Right cardiac atrium (tissue), 5 donors: Measurements from ENCODE around the gene SYT1. TPM values are rescaled to one million over a fixed set of nuclear protein-coding genes. Genes with fewer than 3 reads are reported as not detected.

Experiments used
- ATAC-seq, 2 donors: fragments of 200-7000 bp; cut with Tn5 transposase; one replicate each; pipeline versions ENCODE4 v1.8.0 to v1.9.1; 2020; ENCODE audit warnings: moderate library complexity in 2 of 2, mild to moderate bottlenecking in 1 of 2
- DNase-seq, 3 donors: peaks; one replicate each; pipeline ENCODE4 v3.0.0-alpha.2; 2020
- H3K27ac ChIP-seq: one replicate; pipeline ENCODE4 v1.5.1; 2013; ENCODE audit warnings: mild to moderate bottlenecking, low read length, control low read depth, moderate library complexity
- H3K27me3 ChIP-seq: one replicate; pipeline ENCODE4 v1.6.1; 2013; ENCODE audit not compliant: control insufficient read depth, insufficient read depth
- H3K4me1 ChIP-seq: one replicate; pipeline ENCODE4 v1.6.1; 2013; ENCODE audit warnings: low read length; ENCODE audit not compliant: control insufficient read depth, insufficient read depth
- H3K4me3 ChIP-seq: one replicate; pipeline ENCODE4 v1.5.1; 2013; ENCODE audit warnings: low read length, control low read depth
- H3K9me3 ChIP-seq: one replicate; pipeline ENCODE4 v1.6.1; 2013; ENCODE audit warnings: low read length; ENCODE audit not compliant: control insufficient read depth
- WGBS: extraction: QIAGEN DNeasy Blood & Tissue Kit; methylation state at CpG from one replicate; pipeline ENCODE4 v1.1.7; 2013; 5-methylcytosine and 5-hydroxymethylcytosine counted together
- intact Hi-C, 4 donors: fragments of 100-400 bp; cut with DNase I; formaldehyde crosslinking; loops; one replicate each; pipeline versions ENCODE4 v1.11.0 to v1.14.0; 2022 to 2023
- polyA plus RNA-seq: library from polyadenylated mRNA; stranded (reverse); fragments of 200-250 nt; gene quantifications from one replicate; pipeline ENCODE4 v1.2.3, GENCODE V29; 2013
- total RNA-seq, 4 donors: library from RNA; stranded (reverse); fragmentation: NEBNext Ultra II Directional; extraction: Animal tissue kit (Norgen Biotek cat#: 25700); gene quantifications; one replicate each; pipeline ENCODE4 v1.2.1, GENCODE V29; 2021
- donor health status: healthy with polysubstance abuse.
- donor health status: DM: no; HTN: yes; CAD: no.
- donor health status: DM: no; HTN: no; CAD: no.
- donor health status: DM: no; HTN: yes; CAD: no; lungs with severe emphysema.
- donor health status: DM: yes; HTN: yes; CAD: no.

The SYT1 gene
- total and polyA plus RNA-seq, 5 donors: 0.20 to 0.53 (median 0.27) TPM; not detected in 1

DNA sequence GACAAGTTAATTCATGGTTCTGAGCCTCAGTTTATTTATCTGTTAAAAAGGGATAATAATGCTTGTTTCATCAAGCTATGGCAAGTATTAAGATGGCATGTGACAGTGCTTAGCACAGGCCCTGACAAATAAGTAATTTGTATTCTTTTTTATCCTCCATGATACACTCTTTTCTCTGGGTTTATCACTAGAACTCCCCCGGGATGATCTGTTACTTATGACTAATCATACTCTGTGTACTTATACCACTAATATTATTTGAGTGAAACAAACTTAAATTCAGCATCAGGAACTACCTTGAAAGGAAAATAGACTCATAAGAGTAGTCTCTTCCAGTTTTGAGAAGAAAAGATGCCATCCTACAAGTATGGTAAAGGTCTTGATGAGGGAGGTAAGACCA lies 542.4 kb downstream of the SYT1 start:
- no peak for DNase-seq
- Histone ChIP-seq H3K4me1 (no peaks in the 10 kb centered on the region), H3K9me3 (no peaks in the 10 kb centered on the region), H3K27me3 (no peaks in the 10 kb centered on the region), H3K27ac (no peak overlapping the region), H3K4me3 (no peak overlapping the region)
- ATAC-seq: no peak
- intact Hi-C loops: loop anchor here in 1 of 4 donors (10.0 kb wide), 1 partner anchor 868 kb away; no protein-coding TSS in a partner anchor
- 80% methylated on average over 1 of the region's 1 CpG for WGBS

DNA sequence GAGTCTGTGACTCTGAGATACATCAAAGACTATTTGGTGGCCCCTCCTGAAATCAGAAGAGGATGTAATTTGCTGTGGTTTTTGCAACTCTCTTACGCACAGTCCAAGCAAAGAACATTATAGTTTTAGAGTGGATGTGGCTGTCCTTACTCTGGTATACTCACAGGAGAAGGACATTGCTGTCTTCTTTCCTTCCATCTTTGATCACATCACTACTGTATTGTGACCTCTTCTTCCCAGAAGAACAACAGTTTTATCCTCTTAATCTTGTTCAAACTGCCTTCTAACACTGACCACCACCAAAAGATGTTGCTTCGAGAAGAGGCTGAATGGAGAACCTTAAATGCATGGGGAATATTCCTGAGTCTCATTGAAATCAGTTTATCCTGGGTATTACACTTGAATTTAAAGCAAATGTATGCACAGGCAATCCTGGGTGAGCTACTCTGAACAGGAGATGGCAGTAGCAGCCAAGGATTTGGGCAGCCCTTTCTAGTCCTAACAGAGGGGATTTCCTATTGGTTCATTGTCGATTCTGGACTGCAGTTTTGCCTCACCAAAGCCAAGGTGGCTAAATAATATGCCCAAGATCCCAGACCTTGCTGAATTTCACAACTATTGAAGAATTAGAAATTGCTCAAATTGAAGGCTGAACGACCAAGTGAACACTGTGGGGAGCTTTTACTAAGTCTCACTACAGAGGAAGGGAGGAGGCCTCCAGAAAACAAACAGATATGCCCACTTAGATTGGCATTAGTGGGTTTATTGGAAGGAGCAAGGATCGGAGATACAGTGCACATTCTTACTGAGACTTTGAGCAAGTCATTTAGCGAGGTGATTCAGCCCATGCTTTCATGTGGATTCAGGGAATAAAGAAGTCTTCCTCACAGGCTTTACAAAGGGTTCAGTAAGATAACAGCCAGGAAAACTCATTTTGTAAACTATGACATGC lies 543.4 kb downstream of the SYT1 start:
- H3K9me3 ChIP-seq: no peaks in the 10 kb centered on the region
- H3K4me3 ChIP-seq: no peak overlapping the region
- intact Hi-C loops: loop anchor here in 1 of 4 donors (10.0 kb wide), 1 partner anchor 867 kb away; no protein-coding TSS in a partner anchor
- H3K27me3 ChIP-seq: no peaks in the 10 kb centered on the region
- peak; percentile 37 to 61 (median 48) for DNase-seq
- peak; percentile 86 to 94 for ATAC-seq
- H3K27ac ChIP-seq: no peak overlapping the region
- no peaks in the 10 kb centered on the region for H3K4me1 ChIP-seq
- 60% methylated on average over 6 of the region's 6 CpGs for WGBS

- Histone ChIP-seq H3K27me3 (no peaks in the 10 kb centered on the region), H3K4me3 (no peak overlapping the region), H3K4me1 (no peaks in the 10 kb centered on the region), H3K27ac (no peak overlapping the region), H3K9me3 (no peaks in the 10 kb centered on the region)
- ATAC-seq: no peak
- DNase-seq: no peak
- 76% methylated on average over 3 of the region's 3 CpGs for WGBS
- intact Hi-C loops: loop anchor here in 1 of 4 donors (10.0 kb wide), 1 partner anchor 866 kb away; no protein-coding TSS in a partner anchor
These were observed 544.1 kb downstream of the SYT1 start for GRCh38 chr12:79408689-79409088.

DNA sequence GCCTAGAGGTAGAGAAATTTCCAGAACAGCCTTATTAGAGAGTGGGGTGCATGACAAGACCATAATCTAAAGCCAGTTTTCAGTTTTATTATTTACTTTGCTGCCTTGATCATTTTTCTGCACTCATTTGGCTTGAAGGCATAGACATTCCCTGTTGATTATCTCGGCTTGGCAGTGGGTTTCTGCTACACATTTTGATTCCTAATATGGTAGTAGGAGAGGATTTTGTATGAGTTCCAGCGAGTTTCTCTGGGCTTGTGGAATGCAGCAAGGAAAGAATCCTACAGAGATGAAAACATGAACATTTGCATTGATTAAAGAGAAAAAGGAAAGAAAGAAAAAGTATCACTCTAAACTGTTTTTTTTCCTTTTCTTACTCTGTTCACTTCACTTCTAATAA lies 545.0 kb downstream of the SYT1 start:
- H3K9me3 ChIP-seq: no peaks in the 10 kb centered on the region

DNA sequence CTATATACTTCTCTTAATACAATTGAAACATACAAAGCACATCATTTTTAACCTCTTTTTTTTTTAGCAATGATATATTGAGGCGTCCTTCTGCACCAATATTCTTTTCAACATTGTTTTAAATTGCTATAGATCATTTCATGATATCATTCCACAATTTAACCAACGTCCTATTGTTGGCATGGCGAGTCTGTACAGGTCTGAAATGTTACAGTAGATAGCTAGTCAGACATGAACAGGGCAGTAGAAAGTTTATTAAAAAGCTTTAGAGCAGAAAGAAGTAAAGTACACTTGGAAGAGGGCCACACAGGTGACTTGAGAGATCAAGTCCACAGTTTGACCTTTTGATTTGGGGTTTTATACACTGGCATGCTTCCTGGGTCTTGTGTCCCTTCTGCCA lies 547.2 kb downstream of the SYT1 start:
- ATAC-seq: no peak
- Histone ChIP-seq H3K27me3 (no peaks in the 10 kb centered on the region), H3K4me1 (no peaks in the 10 kb centered on the region), H3K27ac (no peak overlapping the region), H3K9me3 (no peaks in the 10 kb centered on the region), H3K4me3 (no peak overlapping the region)
- DNase-seq: no peak
- intact Hi-C loops: loop anchor here in 1 of 4 donors (10.0 kb wide), 1 partner anchor 323 kb away; no protein-coding TSS in a partner anchor
- 87% methylated on average over 3 of the region's 3 CpGs for WGBS

More for the DNA sequence above, 545.0 kb downstream of the SYT1 start:
- 27% methylated on average over 2 of the region's 2 CpGs for WGBS
- no peak for ATAC-seq
- Histone ChIP-seq H3K4me1 (no peaks in the 10 kb centered on the region), H3K27me3 (no peaks in the 10 kb centered on the region), H3K4me3 (no peak overlapping the region), H3K27ac (no peak overlapping the region)
- DNase-seq: no peak
- intact Hi-C loops: loop anchor here in 1 of 4 donors (10.0 kb wide), 1 partner anchor 865 kb away; no protein-coding TSS in a partner anchor

- Histone ChIP-seq H3K27ac (no peak overlapping the region), H3K27me3 (no peaks in the 10 kb centered on the region), H3K4me1 (no peaks in the 10 kb centered on the region), H3K4me3 (no peak overlapping the region), H3K9me3 (no peaks in the 10 kb centered on the region)
- DNase-seq (no peak), ATAC-seq (no peak)
- intact Hi-C loops: loop anchor here in 1 of 4 donors (10.0 kb wide), 1 partner anchor 321 kb away; no protein-coding TSS in a partner anchor
These were observed 549.2 kb downstream of the SYT1 start for GRCh38 chr12:79413796-79414195.

DNA sequence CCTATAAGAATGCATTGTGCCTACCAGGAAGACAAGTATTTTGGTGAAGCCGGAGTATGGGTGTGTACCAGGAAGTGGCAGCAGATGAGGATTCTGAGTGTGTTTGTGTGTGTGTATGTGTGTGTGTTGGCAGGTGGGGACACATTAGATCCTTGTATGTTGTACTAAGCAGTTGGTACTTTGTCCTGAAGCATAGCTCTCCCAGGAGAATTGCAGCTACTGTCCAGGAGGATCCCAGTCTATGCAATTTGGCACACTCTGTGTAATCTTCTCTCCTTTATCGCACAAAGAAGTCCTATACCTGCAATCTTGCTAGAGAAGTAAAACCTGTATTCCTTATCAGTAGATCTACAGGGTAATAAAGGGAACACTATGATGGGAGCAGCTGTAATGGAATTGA lies 549.7 kb downstream of the SYT1 start:
- no peaks in the 10 kb centered on the region for H3K27me3 ChIP-seq
- H3K9me3 ChIP-seq: no peaks in the 10 kb centered on the region
- no peak overlapping the region for H3K27ac ChIP-seq
- WGBS: 90% methylated on average over 2 of the region's 2 CpGs
- H3K4me3 ChIP-seq: no peak overlapping the region
- DNase-seq: no peak
- peak in 1 of 2 donors; percentile 55 for ATAC-seq
- intact Hi-C loops: loop anchor here in 1 of 4 donors (10.0 kb wide), 1 partner anchor 321 kb away; no protein-coding TSS in a partner anchor
- no peaks in the 10 kb centered on the region for H3K4me1 ChIP-seq

DNA sequence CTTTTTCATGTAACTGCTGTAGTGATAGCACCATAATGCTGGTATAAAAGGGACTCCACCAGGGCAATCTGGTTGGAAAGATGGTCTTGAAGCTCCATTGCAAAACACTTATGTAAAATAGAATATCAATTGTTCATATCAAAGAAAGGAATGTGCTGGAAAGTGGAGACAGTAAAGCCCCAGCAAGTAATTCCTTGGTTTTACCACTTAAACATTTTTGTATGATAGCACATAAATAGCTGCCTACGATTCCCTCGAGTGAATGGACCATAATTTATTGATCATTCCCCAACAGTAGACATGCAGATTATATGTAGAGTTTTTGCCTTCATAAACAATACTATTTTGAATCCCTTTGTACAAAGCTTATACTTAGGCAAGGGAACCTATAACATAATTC lies 550.7 kb downstream of the SYT1 start:
- H3K27ac ChIP-seq: no peak overlapping the region
- WGBS: 89% methylated on average over 2 of the region's 2 CpGs
- H3K4me1 ChIP-seq: no peaks in the 10 kb centered on the region
- no peak for DNase-seq
- no peak for ATAC-seq
- H3K4me3 ChIP-seq: no peak overlapping the region
- no peaks in the 10 kb centered on the region for H3K9me3 ChIP-seq
- intact Hi-C loops: loop anchor here in 1 of 4 donors (10.0 kb wide), 1 partner anchor 319 kb away; no protein-coding TSS in a partner anchor
- no peaks in the 10 kb centered on the region for H3K27me3 ChIP-seq

DNA sequence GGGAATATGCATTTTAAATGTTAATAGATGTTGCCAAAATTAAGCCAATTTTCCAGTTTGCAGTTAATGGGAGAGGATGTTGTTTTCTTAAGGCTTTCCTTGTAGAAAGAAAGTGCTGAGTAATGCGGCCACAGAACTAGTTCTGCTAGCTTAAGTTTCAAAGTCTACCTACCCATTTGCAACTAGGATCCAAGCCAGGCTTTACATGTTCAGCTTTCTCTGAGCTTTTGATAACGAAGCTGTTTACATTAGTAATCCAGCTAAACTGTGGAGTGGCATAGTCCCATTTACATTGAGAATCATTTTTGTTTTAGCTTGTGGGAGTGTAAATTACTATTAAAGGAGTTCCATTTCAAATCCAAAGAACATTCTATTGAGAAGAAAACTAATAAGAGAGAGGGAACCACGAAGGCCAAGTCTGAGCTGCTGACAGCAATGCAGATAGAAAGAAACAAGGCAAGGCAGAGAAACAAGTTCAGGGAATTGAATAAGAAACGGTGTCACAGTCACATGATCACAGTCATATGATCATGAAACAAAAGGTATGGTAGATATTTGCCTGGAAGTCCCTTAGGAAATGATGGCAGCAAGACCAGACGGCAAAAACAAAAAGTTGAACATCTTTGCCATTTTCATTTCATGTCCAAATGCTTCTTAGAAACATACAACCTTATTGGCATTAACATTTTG lies 551.3 kb downstream of the SYT1 start:
- intact Hi-C loops: loop anchor here in 1 of 4 donors (10.0 kb wide), 1 partner anchor 319 kb away; no protein-coding TSS in a partner anchor
- ATAC-seq: no peak
- no peak for DNase-seq
- Histone ChIP-seq H3K27ac (no peak overlapping the region), H3K9me3 (no peaks in the 10 kb centered on the region), H3K4me1 (no peaks in the 10 kb centered on the region), H3K27me3 (no peaks in the 10 kb centered on the region), H3K4me3 (no peak overlapping the region)
- 51% methylated on average over 5 of the region's 5 CpGs for WGBS

DNA sequence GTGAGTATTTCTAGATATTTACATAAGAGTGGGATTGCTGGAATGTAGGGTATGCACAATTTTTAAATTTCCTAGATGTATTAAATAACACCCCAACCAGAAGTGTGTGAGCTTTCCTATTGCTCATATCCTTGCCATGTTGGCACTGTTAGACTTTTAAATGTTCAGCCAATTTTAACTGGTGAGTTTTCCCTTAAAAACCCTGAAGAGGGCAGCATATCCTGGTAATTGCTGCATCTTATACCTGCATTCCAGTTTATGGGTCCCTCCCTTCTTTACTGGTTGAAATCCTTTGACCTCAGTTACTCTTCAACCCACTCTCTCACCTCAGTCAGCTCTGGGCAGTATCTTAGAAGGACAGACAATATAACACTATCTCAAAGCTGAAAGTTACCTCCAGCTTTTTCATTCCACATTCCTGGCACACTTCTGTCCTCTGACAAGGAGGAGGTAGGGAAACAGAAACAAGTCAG lies 555.6 kb downstream of the SYT1 start:
- DNase-seq (no peak), ATAC-seq (peak; percentile 64 to 73)
- intact Hi-C loops: loop anchor here in 1 of 4 donors (10.0 kb wide), 1 partner anchor 315 kb away; no protein-coding TSS in a partner anchor
- Histone ChIP-seq H3K27ac (no peak overlapping the region), H3K27me3 (no peaks in the 10 kb centered on the region), H3K4me1 (no peaks in the 10 kb centered on the region), H3K4me3 (no peak overlapping the region), H3K9me3 (no peaks in the 10 kb centered on the region)
